Left lung (tissue), 10 donors: Measurements from ENCODE around the gene PFN3. TPM values are rescaled to one million over a fixed set of nuclear protein-coding genes. Genes with fewer than 3 reads are reported as not detected.

Source experiments
- ATAC-seq: fragments of 200-7000 bp; cut with Tn5 transposase; one replicate; pipeline ENCODE4 v1.9.1; 2020; ENCODE audit warnings: moderate library complexity
- DNase-seq, 4 donors: peaks; one replicate each; pipeline ENCODE4 v3.0.0-alpha.2; 2013 to 2020
- H3K27ac ChIP-seq, 2 donors: fragments of 200-600 bp; sonication (generic) in 1 of 2; one replicate each; pipeline versions ENCODE4 v1.5.0 to v1.8.0; 2020 to 2021
- H3K27me3 ChIP-seq, 2 donors: fragments of 200-600 bp; sonication (generic) in 1 of 2; one replicate each; pipeline versions ENCODE4 v1.5.0 to v1.8.0; 2020 to 2021
- H3K36me3 ChIP-seq, 2 donors: fragments of 200-600 bp; sonication (generic) in 1 of 2; one replicate each; pipeline versions ENCODE4 v1.5.0 to v1.8.0; 2020 to 2021
- H3K4me1 ChIP-seq, 2 donors: fragments of 200-600 bp; one replicate each; pipeline ENCODE4 v1.8.0; 2021
- H3K4me3 ChIP-seq, 2 donors: fragments of 200-600 bp; sonication (generic) in 1 of 2; one replicate each; pipeline versions ENCODE4 v1.5.0 to v1.8.0; 2020 to 2021; ENCODE audit warnings: mild to moderate bottlenecking in 1 of 2
- H3K9me3 ChIP-seq, 2 donors: fragments of 200-600 bp; sonication (generic) in 1 of 2; one replicate each; pipeline versions ENCODE4 v1.5.0 to v1.8.0; 2020 to 2021
- intact Hi-C, 2 donors: fragments of 100-400 bp; cut with DNase I; formaldehyde crosslinking; loops; one replicate each; pipeline versions ENCODE4 v1.11.2 to v1.14.2; 2022
- polyA plus RNA-seq, 6 donors: library from polyadenylated mRNA; unstranded; fragments of 120-200 nt; gene quantifications; one replicate each; pipeline ENCODE4 v1.2.1, GENCODE V29; 2013; ENCODE audit not compliant: insufficient read length in 6 of 6
- total RNA-seq, 2 donors: library from RNA; stranded (reverse); fragmentation: NEBNext Ultra II Directional; extraction: Animal tissue kit (Norgen Biotek cat#: 25700); gene quantifications; one replicate each; pipeline ENCODE4 v1.2.1, GENCODE V29; 2021
- TF ChIP-seq, protein P1 (sequence below), 2 donors: fragments of 200-600 bp; sonication (generic) in 1 of 2; IDR thresholded peaks; one replicate each; pipeline versions ENCODE4 v1.5.0 to v1.8.0; 2021; ENCODE audit warnings: antibody characterized with exemption in 2 of 2
- donor health status: DM: no; HTN: yes; CAD: no.
- donor health status: DM: no; HTN: no; CAD: no.

PFN3 gene
- total and polyA plus RNA-seq, 8 donors: not detected

DNA sequence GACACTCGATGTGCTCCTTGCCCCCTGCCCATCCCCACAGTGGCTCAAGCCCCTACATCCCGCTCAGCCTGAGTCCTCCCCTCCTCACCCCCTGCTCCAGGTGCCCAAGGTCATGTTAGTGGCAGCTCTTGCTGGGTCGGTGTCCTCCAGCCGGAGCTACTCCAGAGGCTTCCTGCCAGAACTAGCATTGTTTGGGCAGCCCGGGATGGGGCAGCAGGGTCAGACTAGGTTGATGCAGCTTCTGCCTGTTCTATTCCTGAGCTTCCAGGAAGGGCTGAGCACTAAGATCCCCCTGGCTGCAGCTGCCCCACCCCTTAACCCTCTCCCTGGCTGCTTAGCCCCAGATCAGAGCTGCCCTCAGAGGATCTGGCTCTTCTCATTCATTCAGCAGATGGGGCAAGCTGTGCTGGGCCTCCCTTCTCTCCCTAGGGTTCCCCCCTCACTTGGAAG, 42.1 kb downstream of the PFN3 start:
- TF ChIP-seq, protein P1, sequence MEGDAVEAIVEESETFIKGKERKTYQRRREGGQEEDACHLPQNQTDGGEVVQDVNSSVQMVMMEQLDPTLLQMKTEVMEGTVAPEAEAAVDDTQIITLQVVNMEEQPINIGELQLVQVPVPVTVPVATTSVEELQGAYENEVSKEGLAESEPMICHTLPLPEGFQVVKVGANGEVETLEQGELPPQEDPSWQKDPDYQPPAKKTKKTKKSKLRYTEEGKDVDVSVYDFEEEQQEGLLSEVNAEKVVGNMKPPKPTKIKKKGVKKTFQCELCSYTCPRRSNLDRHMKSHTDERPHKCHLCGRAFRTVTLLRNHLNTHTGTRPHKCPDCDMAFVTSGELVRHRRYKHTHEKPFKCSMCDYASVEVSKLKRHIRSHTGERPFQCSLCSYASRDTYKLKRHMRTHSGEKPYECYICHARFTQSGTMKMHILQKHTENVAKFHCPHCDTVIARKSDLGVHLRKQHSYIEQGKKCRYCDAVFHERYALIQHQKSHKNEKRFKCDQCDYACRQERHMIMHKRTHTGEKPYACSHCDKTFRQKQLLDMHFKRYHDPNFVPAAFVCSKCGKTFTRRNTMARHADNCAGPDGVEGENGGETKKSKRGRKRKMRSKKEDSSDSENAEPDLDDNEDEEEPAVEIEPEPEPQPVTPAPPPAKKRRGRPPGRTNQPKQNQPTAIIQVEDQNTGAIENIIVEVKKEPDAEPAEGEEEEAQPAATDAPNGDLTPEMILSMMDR (IDR thresholded peaks at IDR 0.05): no peak
- Histone ChIP-seq H3K9me3 (no peaks in the 10 kb centered on the region), H3K36me3 (no peaks in the 10 kb centered on the region), H3K4me3 (peak overlapping the region; percentile 15 to 61), H3K27me3 (no peaks in the 10 kb centered on the region), H3K4me1 (peaks cover 4 to 80% of the 10 kb centered on the region in 2 donors), H3K27ac (peak overlapping the region in 1 of 2 donors; percentile 92)
- DNase-seq (no peak), ATAC-seq (no peak)
- intact Hi-C loops: no loop called here

DNA sequence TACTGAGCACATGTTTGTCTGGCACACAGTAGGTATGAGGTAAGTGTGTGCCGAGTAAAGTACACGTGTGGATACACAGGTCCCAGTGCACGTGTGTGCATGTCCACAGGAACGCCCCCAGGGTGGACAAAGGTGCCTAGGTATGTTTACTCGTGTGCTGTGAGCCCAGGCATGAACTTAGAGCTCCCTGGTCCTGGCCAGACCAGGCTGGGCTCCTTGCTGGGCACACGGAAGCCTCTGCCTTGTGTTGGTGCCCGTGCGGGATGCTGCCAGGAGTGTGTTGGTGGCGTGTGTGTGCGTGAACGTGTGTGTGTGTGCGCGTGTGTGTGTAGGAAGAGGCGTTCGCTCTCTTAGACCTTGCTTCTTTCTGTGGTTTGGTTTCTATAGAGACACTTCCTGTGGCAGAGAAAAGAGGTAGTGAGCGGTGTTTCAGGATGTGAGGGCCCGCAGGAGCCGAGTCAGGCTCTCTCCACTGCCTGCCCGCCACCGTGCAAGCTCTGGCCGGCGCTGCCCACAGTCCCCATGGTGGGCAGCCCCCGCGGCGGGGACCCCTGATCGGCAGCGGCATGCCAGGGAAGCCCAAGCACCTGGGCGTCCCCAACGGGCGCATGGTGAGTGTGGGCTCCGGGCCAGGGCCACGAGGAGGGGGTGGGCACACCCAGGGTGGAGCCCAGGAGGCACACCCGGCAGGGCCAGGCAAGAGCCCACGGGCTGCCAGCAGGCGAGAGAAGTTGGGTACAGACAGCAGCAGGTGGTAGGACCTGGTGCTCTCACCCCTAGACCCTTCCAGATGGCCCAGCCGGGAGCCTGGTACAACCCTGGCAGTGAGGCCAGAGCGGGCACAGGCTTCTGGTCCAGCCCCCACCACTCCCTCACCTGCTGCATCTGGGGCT, 42.8 kb downstream of the PFN3 start, which contains the start of gene RGS14:
RGS14 (plus strand) TSS at position 466 of the 893 bp plus-strand sequence; CDS start at position 567, 101 bp downstream.
- Histone ChIP-seq H3K36me3 (no peaks in the 10 kb centered on the region), H3K4me1 (peaks cover 4 to 73% of the 10 kb centered on the region in 2 donors), H3K9me3 (no peaks in the 10 kb centered on the region), H3K27me3 (no peaks in the 10 kb centered on the region), H3K27ac (peak within 1 kb of the TSS in 1 of 2 donors; percentile 92), H3K4me3 (peak within 1 kb of the TSS; percentile 15 to 61)
- DNase-seq (peak in 2 of 4 donors; percentile 62 to 91), ATAC-seq (peak; percentile 66)
- intact Hi-C loops: no loop called here
- TF ChIP-seq, protein P1 (IDR thresholded peaks at IDR 0.05): no peak

DNA sequence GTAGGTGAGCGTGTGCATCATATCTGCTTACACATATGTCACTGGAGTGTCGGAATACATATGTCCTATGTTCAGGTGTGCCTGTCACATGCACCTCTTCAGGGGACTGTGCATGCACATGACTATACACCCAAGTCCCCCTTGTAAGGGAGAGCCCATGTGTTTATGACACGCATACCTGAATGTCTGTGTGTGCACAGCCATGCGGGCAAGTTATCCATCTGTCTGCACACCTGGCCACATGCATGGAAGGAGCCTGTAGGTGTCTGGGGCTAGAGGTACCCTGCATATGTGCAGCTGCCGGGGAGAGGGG, 43.4 kb downstream of the PFN3 start:
- no peaks in the 10 kb centered on the region for H3K36me3 ChIP-seq
- intact Hi-C loops: no loop called here
- H3K27me3 ChIP-seq: no peaks in the 10 kb centered on the region
- TF ChIP-seq, protein P1 (IDR thresholded peaks at IDR 0.05): no peak
- ATAC-seq (no peak), DNase-seq (no peak)
- no peak overlapping the region for H3K4me3 ChIP-seq
- peaks cover 6 to 71% of the 10 kb centered on the region in 2 donors for H3K4me1 ChIP-seq
- no peaks in the 10 kb centered on the region for H3K9me3 ChIP-seq
- H3K27ac ChIP-seq: peak overlapping the region in 1 of 2 donors; percentile 92

DNA sequence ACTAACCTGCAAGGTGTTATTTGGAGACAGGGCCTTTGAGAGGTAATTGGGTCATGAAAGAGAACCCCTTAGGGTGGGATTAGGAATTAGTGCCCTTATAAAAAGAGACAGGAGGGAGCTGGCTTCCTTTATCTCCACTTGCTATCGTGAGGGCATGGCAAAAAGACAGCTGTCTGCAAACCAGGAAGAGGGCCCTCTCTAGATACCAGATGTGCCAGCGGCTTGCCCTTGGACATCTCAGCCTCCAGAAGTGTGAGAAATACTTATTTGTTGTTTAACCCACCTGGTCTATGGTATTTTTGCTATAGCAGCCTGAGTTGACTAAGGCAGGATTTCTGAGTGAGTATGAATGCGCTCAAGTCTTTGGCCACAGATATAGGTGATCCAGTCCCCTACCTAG, 43.7 kb downstream of the PFN3 start:
- ATAC-seq (no peak), DNase-seq (no peak)
- Histone ChIP-seq H3K9me3 (no peaks in the 10 kb centered on the region), H3K36me3 (no peaks in the 10 kb centered on the region), H3K27ac (peak overlapping the region in 1 of 2 donors; percentile 92), H3K4me1 (peaks cover 7 to 69% of the 10 kb centered on the region in 2 donors), H3K27me3 (no peaks in the 10 kb centered on the region), H3K4me3 (no peak overlapping the region)
- intact Hi-C loops: no loop called here
- TF ChIP-seq, protein P1 (IDR thresholded peaks at IDR 0.05): no peak

DNA sequence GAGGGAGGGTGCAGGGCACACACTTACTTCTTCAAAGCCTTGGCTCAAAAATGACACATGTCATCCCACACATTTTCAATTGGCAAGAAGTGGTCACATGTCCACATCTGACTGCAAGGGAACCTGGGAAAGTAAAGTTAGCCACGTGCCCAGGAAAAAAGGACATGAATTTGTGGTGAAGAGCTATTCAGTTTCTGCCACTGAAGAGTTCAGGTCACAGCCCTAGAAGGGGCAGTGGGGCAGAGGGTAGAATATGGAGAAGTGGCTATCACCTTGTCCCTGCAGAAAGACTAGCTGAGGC, 44.6 kb downstream of the PFN3 start:
- ATAC-seq (no peak), DNase-seq (no peak)
- TF ChIP-seq, protein P1 (IDR thresholded peaks at IDR 0.05): no peak

More for the DNA sequence above, 44.6 kb downstream of the PFN3 start:
- no peaks in the 10 kb centered on the region for H3K36me3 ChIP-seq
- intact Hi-C loops: no loop called here
- no peak overlapping the region for H3K4me3 ChIP-seq
- no peaks in the 10 kb centered on the region for H3K27me3 ChIP-seq
- no peak overlapping the region for H3K27ac ChIP-seq
- H3K4me1 ChIP-seq: peaks cover 8 to 63% of the 10 kb centered on the region in 2 donors
- H3K9me3 ChIP-seq: no peaks in the 10 kb centered on the region
